HEK293 (cell line): ENCODE measurements around the gene ARMH4.

Experiments used
- CTCF ChIA-PET: fragments of 350-600 bp; formaldehyde crosslinking; extraction: SDS; loops from one replicate; lab custom pipeline; 2021; ENCODE audit warnings: antibody characterized with exemption; lab: Yijun Ruan, JAX
- POLR2A ChIA-PET: fragments of 300-600 bp; formaldehyde crosslinking; extraction: SDS; loops from one replicate; lab custom pipeline; 2020; ENCODE audit warnings: antibody characterized with exemption, inconsistent platforms; lab: Yijun Ruan, JAX
- H3K27ac ChIP-seq: fragments of 200-500 bp; sonication (Bioruptor generic); 2 replicates; pipeline ENCODE4 v1.5.1; 2014; ENCODE audit warnings: low read depth, low read length, control low read depth, inconsistent platforms; ENCODE audit errors: extremely low read depth
- H3K36me3 ChIP-seq, 2 experiments: fragments of 200-500 bp in 1 of 2; sonication (Bioruptor generic) in 1 of 2; 1 replicate in 1 of 2; 2 replicates in 1 of 2; pipeline ENCODE4 v1.5.1; 2014 to 2017; ENCODE audit warnings: inconsistent platforms in 2 of 2, low read length in 2 of 2; ENCODE audit not compliant: control insufficient read depth in 2 of 2, insufficient read depth in 1 of 2
- H3K4me1 ChIP-seq: fragments of 200-500 bp; sonication (Bioruptor generic); 2 replicates; pipeline ENCODE4 v1.5.1; 2014; ENCODE audit warnings: mild to moderate bottlenecking, low read length, inconsistent platforms; ENCODE audit not compliant: control insufficient read depth, insufficient read depth
- H3K4me3 ChIP-seq: 2 replicates; pipeline ENCODE4 v1.5.1; 2011; ENCODE audit warnings: low read depth, mild to moderate bottlenecking, control low read depth, low read length, moderate library complexity
- H3K9me3 ChIP-seq: fragments of 200-500 bp; sonication (Bioruptor generic); 2 replicates; pipeline ENCODE4 v1.5.1; 2014; ENCODE audit warnings: low read depth, low read length, inconsistent platforms; ENCODE audit not compliant: control insufficient read depth, insufficient read depth
- GFI1B ChIP-seq: fragments of 450-650 bp; formaldehyde crosslinking; IDR thresholded peaks from 2 replicates; pipeline ENCODE4 v1.5.1; 2016; ENCODE audit warnings: missing biosample characterization, missing genetic modification characterization
- KLF16 ChIP-seq: fragments of 450-650 bp; formaldehyde crosslinking; IDR thresholded peaks from 2 replicates; pipeline ENCODE4 v1.5.1; 2017; ENCODE audit warnings: missing biosample characterization, missing genetic modification characterization
- OSR2 ChIP-seq: fragments of 450-650 bp; formaldehyde crosslinking; IDR thresholded peaks from 2 replicates; pipeline ENCODE4 v1.5.1; 2016; ENCODE audit warnings: missing biosample characterization, missing genetic modification characterization
- SCRT1 ChIP-seq: fragments of 450-650 bp; formaldehyde crosslinking; IDR thresholded peaks from 2 replicates; pipeline ENCODE4 v1.5.1; 2016; ENCODE audit warnings: missing biosample characterization, missing genetic modification characterization, borderline replicate concordance
- TRIM28 ChIP-seq: IDR thresholded peaks from 2 replicates; pipeline ENCODE4 v1.6.1; 2011; ENCODE audit warnings: low read length, control low read depth, borderline replicate concordance
- ZBTB17 ChIP-seq: fragments of 450-650 bp; formaldehyde crosslinking; IDR thresholded peaks from 2 replicates; pipeline ENCODE4 v1.5.1; 2016; ENCODE audit warnings: missing biosample characterization, missing genetic modification characterization
- ZBTB20 ChIP-seq: fragments of 450-650 bp; formaldehyde crosslinking; IDR thresholded peaks from 2 replicates; pipeline ENCODE4 v1.5.1; 2016; ENCODE audit warnings: missing biosample characterization, missing genetic modification characterization
- ZNF324 ChIP-seq: fragments of 450-650 bp; formaldehyde crosslinking; IDR thresholded peaks from 2 replicates; pipeline ENCODE4 v1.5.1; 2016; ENCODE audit warnings: missing biosample characterization, missing genetic modification characterization
- ZNF354C ChIP-seq: fragments of 450-650 bp; formaldehyde crosslinking; IDR thresholded peaks from 2 replicates; pipeline ENCODE4 v1.5.1; 2016; ENCODE audit warnings: missing biosample characterization, missing genetic modification characterization, low read depth, borderline replicate concordance
- ZNF510 ChIP-seq: fragments of 450-650 bp; formaldehyde crosslinking; IDR thresholded peaks from 2 replicates; pipeline ENCODE4 v1.5.1; 2018; ENCODE audit warnings: mild to moderate bottlenecking, missing genetic modification characterization, missing biosample characterization; ENCODE audit not compliant: insufficient replicate concordance
- ZNF521 ChIP-seq: fragments of 450-650 bp; formaldehyde crosslinking; IDR thresholded peaks from 2 replicates; pipeline ENCODE4 v1.5.1; 2017; ENCODE audit warnings: missing biosample characterization, mild to moderate bottlenecking, missing genetic modification characterization
- ZNF548 ChIP-seq: fragments of 450-650 bp; formaldehyde crosslinking; IDR thresholded peaks from 2 replicates; pipeline ENCODE4 v1.5.1; 2016; ENCODE audit warnings: missing biosample characterization, missing genetic modification characterization
- ZNF600 ChIP-seq: fragments of 450-650 bp; formaldehyde crosslinking; IDR thresholded peaks from 2 replicates; pipeline ENCODE4 v1.5.1; 2016; ENCODE audit warnings: missing biosample characterization, missing genetic modification characterization
- ZNF624 ChIP-seq: fragments of 450-650 bp; formaldehyde crosslinking; IDR thresholded peaks from 2 replicates; pipeline ENCODE4 v1.5.1; 2017; ENCODE audit warnings: missing biosample characterization, missing genetic modification characterization
- ZNF660 ChIP-seq: fragments of 450-650 bp; IDR thresholded peaks from 2 replicates; pipeline ENCODE4 v1.5.1; 2018; ENCODE audit warnings: missing biosample characterization, mild to moderate bottlenecking, missing genetic modification characterization
- ZNF777 ChIP-seq: fragments of 450-650 bp; formaldehyde crosslinking; IDR thresholded peaks from 2 replicates; pipeline ENCODE4 v1.5.1; 2017; ENCODE audit warnings: missing biosample characterization, missing genetic modification characterization, borderline replicate concordance
- ZSCAN30 ChIP-seq: fragments of 450-650 bp; IDR thresholded peaks from 2 replicates; pipeline ENCODE4 v1.5.1; 2018; ENCODE audit warnings: missing biosample characterization, mild to moderate bottlenecking, missing genetic modification characterization, moderate library complexity
- TF ChIP-seq, protein P1 (sequence below): fragments of 450-650 bp; IDR thresholded peaks from 2 replicates; pipeline ENCODE4 v1.5.1; 2018; ENCODE audit warnings: missing biosample characterization, missing genetic modification characterization
- TF ChIP-seq, protein P2 (sequence below): fragments of 450-650 bp; formaldehyde crosslinking; IDR thresholded peaks from 2 replicates; pipeline ENCODE4 v1.5.1; 2017; ENCODE audit warnings: missing biosample characterization, missing genetic modification characterization
- TF ChIP-seq, protein P3 (sequence below): fragments of 450-650 bp; IDR thresholded peaks from 2 replicates; pipeline ENCODE4 v1.5.1; 2018; ENCODE audit warnings: missing biosample characterization, mild to moderate bottlenecking, missing genetic modification characterization

ARMH4 gene

DNA sequence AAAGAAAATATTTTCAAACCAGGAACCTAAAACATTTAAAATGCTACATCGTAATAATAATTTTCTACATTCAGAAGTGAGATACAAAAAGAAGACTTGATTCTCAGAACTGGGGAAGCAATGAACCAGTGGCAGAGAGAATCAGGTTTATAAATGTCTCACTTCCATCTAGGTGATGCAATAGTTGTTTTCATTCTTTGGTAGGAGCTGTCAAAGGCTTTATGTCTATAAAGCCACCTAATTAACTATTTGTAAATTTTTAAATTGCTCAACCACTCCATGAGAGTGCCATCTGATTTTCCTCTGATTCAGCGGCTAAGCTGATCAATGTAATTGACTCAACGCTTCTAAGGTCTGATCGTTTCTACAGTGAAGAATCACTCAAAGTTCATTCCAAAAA, 66.1 kb downstream of the ARMH4 start:
- Histone ChIP-seq H3K9me3 (no peaks in the 10 kb centered on the region), H3K36me3 (no peaks in the 10 kb centered on the region), H3K4me1 (no peaks in the 10 kb centered on the region; the same call in 1 of the 2 replicates), H3K27ac (no peak overlapping the region), H3K4me3 (no peak overlapping the region)
- ChIA-PET POLR2A (no interaction called here), CTCF (interaction anchor here (1.8 kb wide), 1 partner anchor 13 kb away, joined by 6 read pairs; no protein-coding TSS in a partner anchor)
- TF ChIP-seq ZNF548 (no peak), ZNF624 (no peak), ZNF521 (tag by site-specific recombination) (no peak)

DNA sequence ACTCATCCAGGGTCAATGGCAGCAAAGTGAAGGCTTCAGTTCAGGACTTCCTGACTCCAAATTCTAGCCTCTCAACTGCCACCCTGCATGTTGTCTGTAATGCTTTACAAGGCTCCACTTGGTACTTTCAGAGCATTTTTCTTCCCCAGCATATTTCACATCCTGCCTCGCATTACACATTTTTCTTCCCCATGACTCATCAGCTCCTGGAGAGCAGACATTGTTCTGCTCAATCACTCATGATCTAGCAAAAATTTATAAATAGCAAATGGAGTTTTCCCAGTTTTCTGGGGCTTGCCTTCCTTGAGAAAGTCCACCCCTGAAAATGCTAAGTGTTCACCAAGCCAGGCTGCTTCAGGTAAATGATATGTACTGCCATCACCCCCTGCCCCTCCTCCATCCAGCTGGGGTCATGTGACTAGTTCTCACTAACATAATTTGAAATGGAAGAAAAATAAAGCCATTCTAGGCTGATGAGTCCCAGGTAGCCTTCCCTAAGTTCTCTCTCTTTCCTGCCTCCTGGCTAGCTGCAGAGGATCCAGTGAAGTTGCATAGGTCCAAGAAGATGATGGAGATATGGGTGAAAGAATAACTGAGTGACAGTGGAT, 69.4 kb downstream of the ARMH4 start:
- no peak for TF ChIP-seq ZBTB17
- TF ChIP-seq ZNF324 (tag by site-specific recombination): no peak
- no peak for TF ChIP-seq SCRT1 (tag by site-specific recombination)
- TF ChIP-seq GFI1B (tag by site-specific recombination): no peak
- no peak for TF ChIP-seq KLF16 (tag by site-specific recombination)
- TF ChIP-seq TRIM28: no peak
- TF ChIP-seq ZNF354C (tag by site-specific recombination): no peak
- TF ChIP-seq ZNF510 (tag by site-specific recombination): no peak
- TF ChIP-seq, protein P1, sequence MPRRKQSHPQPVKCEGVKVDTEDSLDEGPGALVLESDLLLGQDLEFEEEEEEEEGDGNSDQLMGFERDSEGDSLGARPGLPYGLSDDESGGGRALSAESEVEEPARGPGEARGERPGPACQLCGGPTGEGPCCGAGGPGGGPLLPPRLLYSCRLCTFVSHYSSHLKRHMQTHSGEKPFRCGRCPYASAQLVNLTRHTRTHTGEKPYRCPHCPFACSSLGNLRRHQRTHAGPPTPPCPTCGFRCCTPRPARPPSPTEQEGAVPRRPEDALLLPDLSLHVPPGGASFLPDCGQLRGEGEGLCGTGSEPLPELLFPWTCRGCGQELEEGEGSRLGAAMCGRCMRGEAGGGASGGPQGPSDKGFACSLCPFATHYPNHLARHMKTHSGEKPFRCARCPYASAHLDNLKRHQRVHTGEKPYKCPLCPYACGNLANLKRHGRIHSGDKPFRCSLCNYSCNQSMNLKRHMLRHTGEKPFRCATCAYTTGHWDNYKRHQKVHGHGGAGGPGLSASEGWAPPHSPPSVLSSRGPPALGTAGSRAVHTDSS (tag by site-specific recombination): no peak
- no peak for TF ChIP-seq ZSCAN30 (tag by site-specific recombination)
- no peak for TF ChIP-seq ZNF777 (tag by site-specific recombination)
- 0 out of 2 replicates have a peak, but pooled peaks have one; percentile 46 for TF ChIP-seq ZNF600 (tag by site-specific recombination)
- TF ChIP-seq, protein P2, sequence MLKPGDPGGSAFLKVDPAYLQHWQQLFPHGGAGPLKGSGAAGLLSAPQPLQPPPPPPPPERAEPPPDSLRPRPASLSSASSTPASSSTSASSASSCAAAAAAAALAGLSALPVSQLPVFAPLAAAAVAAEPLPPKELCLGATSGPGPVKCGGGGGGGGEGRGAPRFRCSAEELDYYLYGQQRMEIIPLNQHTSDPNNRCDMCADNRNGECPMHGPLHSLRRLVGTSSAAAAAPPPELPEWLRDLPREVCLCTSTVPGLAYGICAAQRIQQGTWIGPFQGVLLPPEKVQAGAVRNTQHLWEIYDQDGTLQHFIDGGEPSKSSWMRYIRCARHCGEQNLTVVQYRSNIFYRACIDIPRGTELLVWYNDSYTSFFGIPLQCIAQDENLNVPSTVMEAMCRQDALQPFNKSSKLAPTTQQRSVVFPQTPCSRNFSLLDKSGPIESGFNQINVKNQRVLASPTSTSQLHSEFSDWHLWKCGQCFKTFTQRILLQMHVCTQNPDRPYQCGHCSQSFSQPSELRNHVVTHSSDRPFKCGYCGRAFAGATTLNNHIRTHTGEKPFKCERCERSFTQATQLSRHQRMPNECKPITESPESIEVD (tag by site-specific recombination): peak; percentile 57
- peak; percentile 42; the same call in 1 of the 2 replicates for TF ChIP-seq ZNF660 (tag by site-specific recombination)
- TF ChIP-seq ZBTB20 (tag by site-specific recombination): no peak
- no peak for TF ChIP-seq OSR2
- TF ChIP-seq, protein P3, sequence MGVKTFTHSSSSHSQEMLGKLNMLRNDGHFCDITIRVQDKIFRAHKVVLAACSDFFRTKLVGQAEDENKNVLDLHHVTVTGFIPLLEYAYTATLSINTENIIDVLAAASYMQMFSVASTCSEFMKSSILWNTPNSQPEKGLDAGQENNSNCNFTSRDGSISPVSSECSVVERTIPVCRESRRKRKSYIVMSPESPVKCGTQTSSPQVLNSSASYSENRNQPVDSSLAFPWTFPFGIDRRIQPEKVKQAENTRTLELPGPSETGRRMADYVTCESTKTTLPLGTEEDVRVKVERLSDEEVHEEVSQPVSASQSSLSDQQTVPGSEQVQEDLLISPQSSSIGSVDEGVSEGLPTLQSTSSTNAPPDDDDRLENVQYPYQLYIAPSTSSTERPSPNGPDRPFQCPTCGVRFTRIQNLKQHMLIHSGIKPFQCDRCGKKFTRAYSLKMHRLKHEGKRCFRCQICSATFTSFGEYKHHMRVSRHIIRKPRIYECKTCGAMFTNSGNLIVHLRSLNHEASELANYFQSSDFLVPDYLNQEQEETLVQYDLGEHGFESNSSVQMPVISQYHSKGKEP (tag by site-specific recombination): no peak
- ChIA-PET CTCF (interaction anchor here (0.6 to 1.2 kb wide), 5 partner anchors 27 to 683 kb away, joined by 3 to 4 read pairs (median 3); no protein-coding TSS in a partner anchor), POLR2A (no interaction called here)
- H3K4me1 ChIP-seq: no peaks in the 10 kb centered on the region; the same call in 1 of the 2 replicates
- no peaks in the 10 kb centered on the region for H3K9me3 ChIP-seq
- H3K4me3 ChIP-seq: no peak overlapping the region
- no peak overlapping the region for H3K27ac ChIP-seq
- no peaks in the 10 kb centered on the region for H3K36me3 ChIP-seq
